ENCODE results near the gene FBXO2. TPM values are rescaled to one million over a fixed set of nuclear protein-coding genes. Genes with fewer than 3 reads are reported as not detected.
A peak's percentile ranks its signal among the peaks of the same experiment; 100 is the strongest.

Gene FBXO2
- total RNA-seq, 1 experiment from 2014 or later, result 81.1 TPM

DNA sequence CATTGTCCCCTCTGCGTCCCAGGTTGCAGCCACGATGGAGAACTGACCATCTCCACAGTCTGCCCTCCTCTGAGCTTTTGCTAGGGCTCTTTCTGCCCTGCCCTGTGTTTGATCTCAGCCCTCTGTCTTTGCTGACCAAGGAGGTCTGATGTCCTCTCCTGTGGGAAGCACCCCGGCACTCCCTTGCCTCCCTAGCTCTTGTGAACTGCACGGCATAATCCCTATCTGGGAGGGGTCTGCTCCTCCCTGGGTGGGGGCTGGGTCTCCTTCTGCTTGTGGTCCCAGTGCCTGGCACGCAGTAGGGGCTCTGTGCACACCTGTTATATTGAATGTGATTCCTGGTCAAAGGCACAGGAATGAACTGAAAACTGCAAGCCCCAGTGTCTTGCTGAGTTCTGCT lies 39.7 kb upstream of the FBXO2 start:
- Histone ChIP-seq H3K9ac (ENCODE audit: low read length) (no peak overlapping the region), H3K9me3 (ENCODE audit: control insufficient read depth in 1 of 2, insufficient read depth in 1 of 2, low read depth in 1 of 2, low read length in 2 of 2) (no peaks in the 10 kb centered on the region), H3K4me3 (replicated peaks in 1 of 2; ENCODE audit: low read depth in 1 of 2, low read length in 2 of 2) (no peak overlapping the region), H3K27me3 (ENCODE audit: insufficient read depth, low read length) (peaks cover 17% of the 10 kb centered on the region; the same call in 1 of the 2 replicates), H3K4me1 (ENCODE audit: control insufficient read depth in 1 of 2, insufficient read depth in 2 of 2, low read length in 2 of 2) (peaks cover 33 to 47% of the 10 kb centered on the region in 2 experiments), H3K4me2 (ENCODE audit: low read length) (peak overlapping the region; percentile 67; the same call in 1 of the 2 replicates), H3K27ac (ENCODE audit: low read depth, low read length) (no peak overlapping the region), H2AFZ (ENCODE audit: low read depth, low read length, poor library complexity, severe bottlenecking) (no peak overlapping the region), H3K79me2 (ENCODE audit: insufficient read depth, low read length) (no peaks in the 10 kb centered on the region), H3K9me2 (ENCODE audit: insufficient read depth) (no peaks in the 10 kb centered on the region), H3K36me3 (ENCODE audit: control insufficient read depth in 1 of 2, insufficient read depth in 2 of 2, low read length in 2 of 2) (no peaks in the 10 kb centered on the region), H4K20me1 (ENCODE audit: insufficient read depth) (no peaks in the 10 kb centered on the region)
- no peak for DNase-seq (ENCODE audit: low read depth, low spot score)
- ChIA-PET RAD21 (ENCODE audit: low non-redundant PET in 1 of 2, low total read pairs in 2 of 2, uncharacterized antibody in 2 of 2, unreplicated experiment in 2 of 2) (interaction anchor here in 1 of 2 experiments (1.2 kb wide), 1 partner anchor 17 kb away, joined by 4 read pairs; no protein-coding TSS in a partner anchor), POLR2A (no interaction called here), CTCF (interaction anchor here (1.3 kb wide), 1 partner anchor 14 kb away, joined by 4 read pairs; no protein-coding TSS in a partner anchor)
- intact Hi-C loops (cut with micrococcal nuclease), result no loop called here
- no TSS peak for BruUV-seq (replicated peaks)
- TF ChIP-seq SP1 (IDR thresholded peaks at IDR 0.05; ENCODE audit: low read depth), result no peak
- TF ChIP-seq POLR2A (IDR thresholded peaks at IDR 0.05; ENCODE audit: borderline replicate concordance, extremely low read depth, insufficient read depth, insufficient read length), result no peak
- no peak for TF ChIP-seq POLR2AphosphoS5 (IDR thresholded peaks at IDR 0.05; ENCODE audit: low read depth, low read length)
- TF ChIP-seq, protein P1, sequence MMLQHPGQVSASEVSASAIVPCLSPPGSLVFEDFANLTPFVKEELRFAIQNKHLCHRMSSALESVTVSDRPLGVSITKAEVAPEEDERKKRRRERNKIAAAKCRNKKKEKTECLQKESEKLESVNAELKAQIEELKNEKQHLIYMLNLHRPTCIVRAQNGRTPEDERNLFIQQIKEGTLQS (IDR thresholded peaks at IDR 0.05), result no peak
- TF ChIP-seq ELF1 (IDR thresholded peaks at IDR 0.05; ENCODE audit: borderline replicate concordance, low read depth), result no peak
- TF ChIP-seq CEBPB (IDR thresholded peaks at IDR 0.05; ENCODE audit: low read depth), result no peak
- TF ChIP-seq JUND (IDR thresholded peaks at IDR 0.05), result no peak
- no peak for TF ChIP-seq REST (IDR thresholded peaks at IDR 0.05; ENCODE audit: low read depth)
- TF ChIP-seq SIN3A (IDR thresholded peaks at IDR 0.05; ENCODE audit: low read depth), result no peak
- TF ChIP-seq CBX3 (IDR thresholded peaks at IDR 0.05; ENCODE audit: low read depth), result no peak
- TF ChIP-seq FOSL1 (IDR thresholded peaks at IDR 0.05; ENCODE audit: low read depth), result no peak
- ATAC-seq, result no peak
